ENCODE results near the gene MTSS2.

Gene MTSS2

DNA sequence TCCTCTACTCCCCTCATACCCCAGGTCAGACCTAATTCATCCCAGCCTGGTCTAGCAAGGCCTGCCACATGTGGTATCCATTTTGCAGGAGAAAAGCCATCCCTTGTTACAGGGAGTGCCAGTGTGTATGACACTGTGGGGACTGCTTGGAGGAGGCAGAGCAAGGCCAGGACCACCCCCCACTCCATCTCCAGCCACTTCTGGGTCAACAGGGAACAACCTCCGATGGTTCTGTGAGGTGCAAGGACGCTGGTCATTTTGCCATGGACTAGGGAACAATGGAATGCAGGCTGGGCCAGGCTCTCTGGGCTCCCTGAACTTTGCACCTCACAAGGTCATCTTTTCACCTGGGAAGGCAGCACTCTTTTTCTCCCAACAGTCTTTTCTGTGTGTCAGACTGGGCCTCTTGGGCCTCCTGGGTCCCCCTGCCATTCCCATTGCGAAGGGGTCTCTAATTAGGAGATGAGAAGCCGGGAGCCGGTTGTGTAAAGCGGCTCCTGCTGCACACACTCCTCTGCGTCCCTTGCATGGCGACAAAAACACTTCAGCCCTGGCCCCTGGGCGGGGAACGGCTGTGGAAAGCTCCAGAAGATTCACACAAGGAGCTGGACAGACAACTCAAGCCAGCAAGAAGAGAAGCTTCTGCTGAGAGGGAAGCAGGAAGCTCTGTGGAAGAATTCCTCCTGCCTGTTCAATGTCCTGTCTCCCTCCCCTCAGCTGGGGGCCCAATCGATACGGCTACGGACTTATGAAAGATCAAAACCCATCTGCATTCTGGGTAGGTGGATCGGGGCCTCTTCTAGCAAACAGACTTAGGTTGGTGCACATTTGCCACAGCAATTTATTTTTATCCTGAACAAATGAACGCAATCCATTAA is 38.5 kb upstream of the MTSS2 start:
- H3K36me3 ChIP-seq (ENCODE audit: insufficient read depth, low read length) = peaks cover 24% of the 10 kb centered on the region
- no peaks in the 10 kb centered on the region for H3K27me3 ChIP-seq (ENCODE audit: insufficient read depth, low read length)
- 97% methylated on average over 15 of the region's 15 CpGs for WGBS
- H3K9me3 ChIP-seq (ENCODE audit: insufficient read depth, low read depth, low read length) = no peaks in the 10 kb centered on the region
- no peak overlapping the region for H3K9ac ChIP-seq (ENCODE audit: low read depth, low read length)
- H3K4me1 ChIP-seq (ENCODE audit: insufficient read depth, low read length) = no peaks in the 10 kb centered on the region
- no peak overlapping the region for H3K4me3 ChIP-seq (ENCODE audit: low read length)
- no peak overlapping the region for H3K27ac ChIP-seq (ENCODE audit: low read depth, low read length)

DNA sequence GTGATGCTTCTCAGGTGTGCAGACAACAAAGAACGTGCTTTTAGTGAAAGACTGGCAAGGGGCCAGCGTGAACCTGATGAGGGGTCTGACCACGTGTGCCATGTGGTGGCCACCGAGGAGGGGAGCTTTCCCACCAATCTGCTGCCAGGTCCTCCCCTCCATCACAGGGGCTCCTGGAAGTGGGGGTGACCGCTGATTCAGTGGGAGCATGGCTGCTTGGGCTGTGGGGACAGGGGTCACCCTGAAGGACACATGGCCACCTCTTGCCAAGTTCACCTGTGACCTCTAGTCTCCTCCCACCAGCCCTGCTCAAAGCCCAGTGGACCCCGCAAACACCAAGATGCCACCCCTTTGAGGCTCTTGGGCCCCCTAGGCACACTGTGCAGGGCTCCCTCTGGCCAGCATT is 37.9 kb upstream of the MTSS2 start:
- H3K4me3 ChIP-seq (ENCODE audit: low read length) = no peak overlapping the region
- peaks cover 24% of the 10 kb centered on the region for H3K36me3 ChIP-seq (ENCODE audit: insufficient read depth, low read length)
- 97% methylated on average over 6 of the region's 6 CpGs for WGBS
- H3K9me3 ChIP-seq (ENCODE audit: insufficient read depth, low read depth, low read length) = no peaks in the 10 kb centered on the region
- no peaks in the 10 kb centered on the region for H3K27me3 ChIP-seq (ENCODE audit: insufficient read depth, low read length)
- no peak overlapping the region for H3K9ac ChIP-seq (ENCODE audit: low read depth, low read length)
- no peak overlapping the region for H3K27ac ChIP-seq (ENCODE audit: low read depth, low read length)
- H3K4me1 ChIP-seq (ENCODE audit: insufficient read depth, low read length) = no peaks in the 10 kb centered on the region

DNA sequence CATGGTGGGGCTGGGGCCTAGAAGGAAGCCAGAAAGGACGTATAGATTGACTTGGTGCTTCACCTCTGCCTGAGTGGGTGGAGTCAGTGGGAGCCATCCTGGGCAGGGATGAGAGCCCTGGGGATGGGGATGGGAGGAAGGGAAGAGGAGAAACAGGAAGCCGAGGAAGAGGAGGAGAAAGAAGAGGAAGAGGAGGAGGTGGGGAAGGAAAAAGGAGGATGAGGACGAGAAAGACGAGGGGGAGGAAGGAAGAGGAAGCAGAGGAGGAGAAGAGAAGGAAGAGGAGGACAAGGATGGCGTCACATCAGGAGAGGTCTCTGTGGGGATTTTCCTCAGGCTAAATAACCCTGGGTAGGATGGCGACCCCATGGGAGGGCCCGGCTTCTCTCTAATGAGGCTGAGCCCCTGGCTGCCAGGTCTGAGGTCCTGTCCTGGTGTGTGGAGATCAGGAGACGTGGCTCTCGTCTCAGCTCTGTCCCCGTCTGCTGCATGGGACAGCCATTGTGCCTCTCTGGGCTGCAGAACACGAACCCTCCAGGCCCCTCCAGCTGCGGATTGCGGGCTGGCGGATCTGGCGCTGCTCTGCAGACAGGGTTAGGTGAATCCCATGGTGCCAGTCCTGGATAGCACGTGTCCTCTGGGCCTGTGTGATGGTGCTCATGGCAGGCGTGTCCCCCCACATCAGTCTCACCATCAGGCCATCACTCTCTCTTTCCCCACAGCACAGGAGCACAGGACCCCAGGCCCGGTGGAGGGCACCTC is 35.5 kb upstream of the MTSS2 start:
- WGBS = 93% methylated on average over 18 of the region's 18 CpGs
- H3K9me3 ChIP-seq (ENCODE audit: insufficient read depth, low read depth, low read length) = no peaks in the 10 kb centered on the region

GRCh38 chr16:70720425-70721201 is 34.8 kb upstream of the MTSS2 start:
- H3K9me3 ChIP-seq (ENCODE audit: insufficient read depth, low read depth, low read length) = no peaks in the 10 kb centered on the region
- H3K4me1 ChIP-seq (ENCODE audit: insufficient read depth, low read length) = peaks cover 6% of the 10 kb centered on the region
- no peak overlapping the region for H3K27ac ChIP-seq (ENCODE audit: low read depth, low read length)
- 90% methylated on average over 18 of the region's 18 CpGs for WGBS
- no peak overlapping the region for H3K9ac ChIP-seq (ENCODE audit: low read depth, low read length)
- no peaks in the 10 kb centered on the region for H3K27me3 ChIP-seq (ENCODE audit: insufficient read depth, low read length)
- H3K36me3 ChIP-seq (ENCODE audit: insufficient read depth, low read length) = peaks cover 9% of the 10 kb centered on the region; the same call in 1 of the 2 replicates
- no peak overlapping the region for H3K4me3 ChIP-seq (ENCODE audit: low read length)

More for the DNA sequence above, 35.5 kb upstream of the MTSS2 start:
- H3K4me3 ChIP-seq (ENCODE audit: low read length) = no peak overlapping the region
- H3K4me1 ChIP-seq (ENCODE audit: insufficient read depth, low read length) = no peaks in the 10 kb centered on the region
- H3K9ac ChIP-seq (ENCODE audit: low read depth, low read length) = no peak overlapping the region
- peaks cover 9% of the 10 kb centered on the region; the same call in 1 of the 2 replicates for H3K36me3 ChIP-seq (ENCODE audit: insufficient read depth, low read length)
- no peak overlapping the region for H3K27ac ChIP-seq (ENCODE audit: low read depth, low read length)
- no peaks in the 10 kb centered on the region for H3K27me3 ChIP-seq (ENCODE audit: insufficient read depth, low read length)

- H3K27ac ChIP-seq (ENCODE audit: low read depth, low read length) = no peak overlapping the region
- H3K4me1 ChIP-seq (ENCODE audit: insufficient read depth, low read length) = peaks cover 34% of the 10 kb centered on the region
- peaks cover 9% of the 10 kb centered on the region; the same call in 1 of the 2 replicates for H3K36me3 ChIP-seq (ENCODE audit: insufficient read depth, low read length)
- WGBS = 96% methylated on average over 8 of the region's 9 CpGs
- H3K9me3 ChIP-seq (ENCODE audit: insufficient read depth, low read depth, low read length) = no peaks in the 10 kb centered on the region
- H3K4me3 ChIP-seq (ENCODE audit: low read length) = no peak overlapping the region
- H3K9ac ChIP-seq (ENCODE audit: low read depth, low read length) = no peak overlapping the region
- no peaks in the 10 kb centered on the region for H3K27me3 ChIP-seq (ENCODE audit: insufficient read depth, low read length)
These were observed 31.2 kb upstream of the MTSS2 start for GRCh38 chr16:70717065-70717464.

DNA sequence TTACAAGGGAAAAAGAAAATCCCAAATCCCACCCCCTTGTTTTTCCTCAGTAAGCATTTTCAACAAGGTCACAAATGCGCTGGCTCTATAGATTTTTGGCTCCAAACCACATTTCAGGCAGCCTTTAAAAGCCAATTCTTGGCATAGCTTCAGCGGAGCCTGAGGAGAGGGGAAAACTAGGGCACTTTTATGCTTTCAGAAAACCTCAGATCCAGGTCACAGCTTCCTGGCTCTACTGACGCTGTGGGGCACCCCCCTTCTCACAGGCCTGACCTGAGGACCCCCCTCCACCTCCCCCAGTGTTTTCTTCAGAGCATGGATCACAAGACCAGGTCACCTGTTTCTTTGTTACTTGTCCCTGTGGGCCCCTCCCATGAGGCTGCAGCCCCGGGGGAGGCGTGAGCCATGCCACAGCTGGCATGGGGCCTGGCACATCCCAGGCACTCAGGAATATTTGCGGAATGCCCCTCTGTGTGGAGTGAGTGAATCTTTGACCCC is 30.1 kb upstream of the MTSS2 start:
- peaks cover 40% of the 10 kb centered on the region for H3K4me1 ChIP-seq (ENCODE audit: insufficient read depth, low read length)
- H3K9me3 ChIP-seq (ENCODE audit: insufficient read depth, low read depth, low read length) = no peaks in the 10 kb centered on the region
- peak overlapping the region; percentile 21; the same call in 1 of the 2 replicates for H3K27ac ChIP-seq (ENCODE audit: low read depth, low read length)
- no peaks in the 10 kb centered on the region for H3K27me3 ChIP-seq (ENCODE audit: insufficient read depth, low read length)
- peaks cover 9% of the 10 kb centered on the region; the same call in 1 of the 2 replicates for H3K36me3 ChIP-seq (ENCODE audit: insufficient read depth, low read length)
- no peak overlapping the region for H3K9ac ChIP-seq (ENCODE audit: low read depth, low read length)
- 89% methylated on average over 6 of the region's 6 CpGs for WGBS
- no peak overlapping the region for H3K4me3 ChIP-seq (ENCODE audit: low read length)

GRCh38 chr16:70715055-70715858 is 29.4 kb upstream of the MTSS2 start:
- H3K9ac ChIP-seq (ENCODE audit: low read depth, low read length) = 0 out of 2 replicates have a peak overlapping the region, but pooled peaks have one; percentile 9
- no peak overlapping the region for H3K27ac ChIP-seq (ENCODE audit: low read depth, low read length)
- H3K36me3 ChIP-seq (ENCODE audit: insufficient read depth, low read length) = peaks cover 6% of the 10 kb centered on the region; the same call in 1 of the 2 replicates
- H3K27me3 ChIP-seq (ENCODE audit: insufficient read depth, low read length) = no peaks in the 10 kb centered on the region
- H3K4me1 ChIP-seq (ENCODE audit: insufficient read depth, low read length) = peaks cover 40% of the 10 kb centered on the region
- H3K4me3 ChIP-seq (ENCODE audit: low read length) = no peak overlapping the region
- H3K9me3 ChIP-seq (ENCODE audit: insufficient read depth, low read depth, low read length) = no peaks in the 10 kb centered on the region
- 73% methylated on average over 23 of the region's 23 CpGs for WGBS

DNA sequence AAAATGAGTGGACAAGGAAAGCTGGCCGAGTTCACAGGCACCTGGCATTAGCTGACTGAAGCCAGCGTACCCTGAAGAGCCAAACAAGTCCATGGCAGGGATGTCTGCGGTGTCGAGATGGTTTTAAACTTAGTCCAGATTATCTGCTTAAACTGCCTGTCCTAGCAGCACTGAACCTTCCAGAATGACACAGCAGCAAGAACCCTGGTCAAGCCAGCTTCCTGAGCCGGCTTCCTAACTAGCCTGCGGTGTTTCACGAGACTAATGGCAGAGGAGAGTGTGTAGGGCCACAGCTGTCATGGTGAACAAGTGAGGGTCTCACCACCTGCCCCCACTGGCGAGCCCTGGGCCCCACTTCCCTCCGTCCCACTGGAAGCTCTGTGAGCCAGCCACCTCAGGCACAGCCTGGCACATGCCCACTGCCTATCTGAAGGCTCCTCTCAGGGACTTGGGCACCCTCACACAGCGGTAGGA is 28.8 kb upstream of the MTSS2 start:
- Histone ChIP-seq H3K36me3 (ENCODE audit: insufficient read depth, low read length) (0 out of 2 replicates have a peak, but pooled peaks cover under 1% of the 10 kb centered on the region), H3K27me3 (ENCODE audit: insufficient read depth, low read length) (no peaks in the 10 kb centered on the region), H3K9me3 (ENCODE audit: insufficient read depth, low read depth, low read length) (no peaks in the 10 kb centered on the region), H3K9ac (ENCODE audit: low read depth, low read length) (0 out of 2 replicates have a peak overlapping the region, but pooled peaks have one; percentile 9), H3K27ac (ENCODE audit: low read depth, low read length) (peak overlapping the region; percentile 35; the same call in 1 of the 2 replicates), H3K4me1 (ENCODE audit: insufficient read depth, low read length) (peaks cover 40% of the 10 kb centered on the region), H3K4me3 (ENCODE audit: low read length) (no peak overlapping the region)
- 91% methylated on average over 10 of the region's 10 CpGs for WGBS

DNA sequence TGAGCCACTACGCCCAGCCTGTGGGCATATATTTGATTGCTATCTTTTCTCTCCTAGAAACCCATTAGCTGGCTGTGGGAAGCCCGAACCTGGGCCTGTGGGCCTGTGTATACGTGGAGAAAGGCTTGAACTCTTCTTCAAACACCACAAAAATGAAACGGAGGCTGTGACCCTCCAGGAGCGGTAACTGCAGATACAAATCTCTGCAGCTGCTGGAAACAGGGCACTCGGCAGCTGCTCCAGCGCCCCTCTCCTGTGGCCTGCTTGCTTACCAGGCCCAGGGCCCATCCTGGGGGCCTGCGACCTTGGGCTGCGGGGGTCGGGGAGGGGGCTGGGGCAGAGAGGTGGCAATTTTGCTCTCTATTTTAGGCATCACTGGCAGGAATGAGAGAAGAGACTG is 28.0 kb upstream of the MTSS2 start:
- no peaks in the 10 kb centered on the region for H3K27me3 ChIP-seq (ENCODE audit: insufficient read depth, low read length)
- H3K36me3 ChIP-seq (ENCODE audit: insufficient read depth, low read length) = no peaks in the 10 kb centered on the region
- 94% methylated on average over 10 of the region's 10 CpGs for WGBS
- no peaks in the 10 kb centered on the region for H3K9me3 ChIP-seq (ENCODE audit: insufficient read depth, low read depth, low read length)
- no peak overlapping the region for H3K4me3 ChIP-seq (ENCODE audit: low read length)
- no peak overlapping the region for H3K9ac ChIP-seq (ENCODE audit: low read depth, low read length)
- H3K4me1 ChIP-seq (ENCODE audit: insufficient read depth, low read length) = peaks cover 41% of the 10 kb centered on the region
- no peak overlapping the region for H3K27ac ChIP-seq (ENCODE audit: low read depth, low read length)

- no peaks in the 10 kb centered on the region for H3K9me3 ChIP-seq (ENCODE audit: insufficient read depth, low read depth, low read length)
- H3K36me3 ChIP-seq (ENCODE audit: insufficient read depth, low read length) = no peaks in the 10 kb centered on the region
- H3K4me3 ChIP-seq (ENCODE audit: low read length) = no peak overlapping the region
- WGBS = 67% methylated on average over 5 of the region's 5 CpGs
- no peak overlapping the region for H3K9ac ChIP-seq (ENCODE audit: low read depth, low read length)
- no peaks in the 10 kb centered on the region for H3K27me3 ChIP-seq (ENCODE audit: insufficient read depth, low read length)
- H3K4me1 ChIP-seq (ENCODE audit: insufficient read depth, low read length) = peaks cover 46% of the 10 kb centered on the region
- H3K27ac ChIP-seq (ENCODE audit: low read depth, low read length) = peak overlapping the region; percentile 32; the same call in 1 of the 2 replicates
These were observed 27.5 kb upstream of the MTSS2 start for GRCh38 chr16:70713342-70713741.

All from HUES64 (cell line).